Lower lobe of right lung (tissue), 2 donors: ENCODE results near the gene AOPEP. TPM values are rescaled to one million over a fixed set of nuclear protein-coding genes. Genes with fewer than 3 reads are reported as not detected.

Experiments
- ATAC-seq, 2 donors: fragments of 200-7000 bp; cut with Tn5 transposase; one replicate each; pipeline ENCODE4 v1.9.1; 2020 to 2022; ENCODE audit warnings: mild to moderate bottlenecking in 2 of 2, moderate library complexity in 2 of 2
- DNase-seq: peaks from one replicate; pipeline ENCODE4 v3.0.0-alpha.2; 2020
- H3K27ac ChIP-seq: fragments of 200-600 bp; one replicate; pipeline ENCODE4 v1.8.0; 2022
- H3K27me3 ChIP-seq: fragments of 200-600 bp; one replicate; pipeline ENCODE4 v1.8.0; 2022; ENCODE audit warnings: low read depth
- H3K36me3 ChIP-seq: fragments of 200-600 bp; one replicate; pipeline ENCODE4 v1.8.0; 2022; ENCODE audit warnings: mild to moderate bottlenecking
- H3K4me1 ChIP-seq: fragments of 200-600 bp; one replicate; pipeline ENCODE4 v1.8.0; 2022
- H3K4me3 ChIP-seq: fragments of 200-600 bp; one replicate; pipeline ENCODE4 v1.8.0; 2022; ENCODE audit warnings: mild to moderate bottlenecking
- H3K9me3 ChIP-seq: fragments of 200-600 bp; one replicate; pipeline ENCODE4 v1.8.0; 2022
- CTCF ChIP-seq: fragments of 200-600 bp; IDR thresholded peaks from one replicate; pipeline ENCODE4 v1.8.0; 2022; ENCODE audit warnings: antibody characterized with exemption, mild to moderate bottlenecking
- intact Hi-C: fragments of 100-400 bp; cut with DNase I; formaldehyde crosslinking; loops from one replicate; pipeline ENCODE4 v1.11.0; 2022
- total RNA-seq: library from RNA; stranded (reverse); fragmentation: NEBNext Ultra II Directional; extraction: Animal tissue kit (Norgen Biotek cat#: 25700); gene quantifications from one replicate; pipeline ENCODE4 v1.2.1, GENCODE V29; 2021
- donor health status: DM: no; HTN: yes; CAD: no; lungs with severe emphysema.

The AOPEP gene
- total RNA-seq, 1 donor from 2014 or later = 63.7 TPM

GRCh38 chr9:94967482-94967881, 241.0 kb downstream of the AOPEP start:
- TF ChIP-seq CTCF = no peak
- Histone ChIP-seq H3K36me3 (no peaks in the 10 kb centered on the region), H3K9me3 (no peaks in the 10 kb centered on the region), H3K4me3 (no peak overlapping the region), H3K27ac (no peak overlapping the region), H3K4me1 (no peaks in the 10 kb centered on the region), H3K27me3 (no peaks in the 10 kb centered on the region)
- ATAC-seq (no peak), DNase-seq (no peak)
- intact Hi-C loops = no loop called here

DNA sequence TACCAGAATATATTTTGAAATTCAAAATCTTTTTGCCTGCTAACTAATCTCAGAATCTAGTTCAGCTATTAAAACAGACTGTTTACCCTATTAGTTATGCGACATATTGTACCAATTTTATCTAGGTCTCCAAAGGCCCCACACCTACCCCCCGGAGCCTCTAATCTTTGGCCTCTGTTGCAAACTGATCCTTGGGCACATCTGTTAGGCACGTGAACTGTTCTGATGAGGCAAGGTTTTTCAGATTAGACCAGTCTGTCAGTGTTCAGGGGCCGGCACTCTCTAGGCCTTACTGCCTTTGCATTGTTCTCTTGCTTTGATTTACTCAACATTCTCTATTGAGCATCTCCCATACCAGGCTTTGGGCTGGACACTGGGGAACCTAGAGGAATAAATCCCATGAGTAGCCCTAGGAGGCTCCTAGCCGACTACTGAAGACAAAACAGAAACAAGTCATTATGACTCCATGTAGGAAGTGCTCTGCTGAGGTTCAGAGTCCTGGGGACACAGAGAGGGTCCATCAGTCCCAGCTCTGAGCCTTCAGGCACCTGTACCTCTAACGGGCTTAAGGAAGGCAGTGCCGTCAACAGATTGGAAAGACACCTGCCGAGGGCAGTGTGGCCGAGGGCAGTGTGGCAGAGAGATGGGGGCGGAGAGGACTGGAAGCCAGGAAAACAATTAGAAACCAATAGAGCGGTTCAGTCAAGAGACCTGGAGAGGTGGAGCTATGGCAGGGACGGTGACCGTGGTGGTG, 245.1 kb downstream of the AOPEP start:
- DNase-seq (no peak), ATAC-seq (no peak)
- no peaks in the 10 kb centered on the region for H3K27me3 ChIP-seq
- intact Hi-C loops = no loop called here
- TF ChIP-seq CTCF = no peak
- H3K4me1 ChIP-seq = peaks cover 20% of the 10 kb centered on the region
- H3K9me3 ChIP-seq = no peaks in the 10 kb centered on the region
- no peak overlapping the region for H3K4me3 ChIP-seq
- no peaks in the 10 kb centered on the region for H3K36me3 ChIP-seq
- H3K27ac ChIP-seq = no peak overlapping the region

GRCh38 chr9:94973451-94973941, 247.0 kb downstream of the AOPEP start:
- DNase-seq (no peak), ATAC-seq (peak in 1 of 2 donors; percentile 53)
- no peak overlapping the region for H3K27ac ChIP-seq
- intact Hi-C loops = no loop called here
- no peaks in the 10 kb centered on the region for H3K9me3 ChIP-seq
- H3K27me3 ChIP-seq = no peaks in the 10 kb centered on the region
- H3K4me1 ChIP-seq = peaks cover 20% of the 10 kb centered on the region
- no peak overlapping the region for H3K4me3 ChIP-seq
- TF ChIP-seq CTCF = no peak
- no peaks in the 10 kb centered on the region for H3K36me3 ChIP-seq

DNA sequence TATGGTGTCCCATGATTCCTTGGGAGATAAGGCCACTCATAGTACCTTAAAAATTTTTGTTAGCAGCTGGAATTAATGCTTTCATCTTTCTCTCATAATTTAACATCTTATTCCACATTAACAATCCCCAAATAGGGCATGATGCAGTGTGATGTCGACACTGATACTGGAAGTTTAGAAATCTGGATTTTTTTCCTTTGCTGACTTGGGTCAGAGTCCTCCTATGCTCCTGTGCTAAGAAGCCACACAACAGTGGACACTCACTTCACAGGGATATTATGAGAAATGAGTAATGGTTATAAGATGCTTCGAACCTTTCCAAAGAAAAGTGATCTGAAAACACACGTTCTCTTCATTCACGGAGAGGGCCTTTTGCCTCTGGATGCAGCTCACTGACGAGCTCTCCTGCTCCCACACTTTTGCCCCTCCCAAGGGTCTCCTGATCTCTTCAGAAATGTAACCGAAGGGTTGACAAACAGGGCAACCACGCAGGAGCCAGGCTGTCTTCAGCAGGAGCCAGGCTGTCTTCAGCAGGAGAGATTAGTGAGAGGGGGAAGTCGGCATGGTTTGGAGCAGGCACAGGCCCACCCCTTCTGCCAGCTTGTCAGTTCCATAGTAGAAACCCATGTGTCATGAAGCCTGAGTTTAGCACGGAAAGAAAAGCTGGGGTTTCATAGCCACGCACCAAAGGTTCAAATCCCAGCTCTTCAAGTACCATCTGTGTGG, 247.8 kb downstream of the AOPEP start:
- intact Hi-C loops = no loop called here
- no peaks in the 10 kb centered on the region for H3K27me3 ChIP-seq
- no peak overlapping the region for H3K27ac ChIP-seq

DNA sequence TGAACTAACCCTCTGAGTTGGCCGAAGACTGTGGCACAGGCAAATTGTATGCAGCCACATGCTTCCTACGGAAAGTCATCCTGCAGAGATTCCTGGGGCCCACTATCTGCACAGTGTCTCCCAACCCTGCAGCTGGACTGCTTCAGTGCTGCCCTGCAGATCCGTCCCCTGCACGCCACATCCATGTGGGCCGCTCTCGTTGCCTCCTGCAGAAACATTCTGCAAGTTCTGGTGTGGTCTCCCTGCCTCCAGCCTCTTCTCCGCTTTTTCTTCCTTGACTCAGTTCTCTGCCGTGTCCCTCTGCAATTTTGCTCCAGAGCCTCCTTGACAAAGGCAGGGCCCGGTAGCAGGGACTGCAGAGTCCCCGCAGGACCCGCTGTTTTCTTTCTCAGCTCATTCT, 249.0 kb downstream of the AOPEP start:
- no peaks in the 10 kb centered on the region for H3K9me3 ChIP-seq
- intact Hi-C loops = no loop called here
- H3K27me3 ChIP-seq = no peaks in the 10 kb centered on the region
- no peak for ATAC-seq
- H3K36me3 ChIP-seq = no peaks in the 10 kb centered on the region
- H3K4me3 ChIP-seq = no peak overlapping the region
- no peak for TF ChIP-seq CTCF
- DNase-seq = no peak
- no peak overlapping the region for H3K27ac ChIP-seq
- H3K4me1 ChIP-seq = peaks cover 20% of the 10 kb centered on the region

More for the DNA sequence above, 247.8 kb downstream of the AOPEP start:
- no peak overlapping the region for H3K4me3 ChIP-seq
- no peak for TF ChIP-seq CTCF
- ATAC-seq (no peak), DNase-seq (no peak)
- no peaks in the 10 kb centered on the region for H3K9me3 ChIP-seq
- no peaks in the 10 kb centered on the region for H3K36me3 ChIP-seq
- H3K4me1 ChIP-seq = peaks cover 20% of the 10 kb centered on the region
